Fibroblast of the aortic adventitia (primary cell): Measurements from ENCODE around the gene PPP2R1A. TPM values are rescaled to one million over a fixed set of nuclear protein-coding genes. Genes with fewer than 3 reads are reported as not detected.
A peak's percentile ranks its signal among the peaks of the same experiment; 100 is the strongest.

Experiments used
- DNase-seq: peaks from one replicate; pipeline ENCODE4 v3.0.0-alpha.2; 2010; ENCODE audit warnings: low read depth
- H3K4me3 ChIP-seq: 2 replicates; pipeline ENCODE4 v1.5.1; 2011; ENCODE audit warnings: low read depth, mild to moderate bottlenecking, control low read depth, low read length, moderate library complexity
- CTCF ChIP-seq: IDR thresholded peaks from 2 replicates; pipeline ENCODE4 v1.5.1; 2011; ENCODE audit warnings: mild to moderate bottlenecking, low read length, control low read depth, inconsistent platforms; ENCODE audit not compliant: insufficient read depth
- total RNA-seq: library from RNA; depleted of rRNA; stranded (reverse); fragments of >200 nt; gene quantifications from 2 replicates; pipeline ENCODE4 v1.2.3, GENCODE V29; 2012; ENCODE audit warnings: low replicate concordance

The PPP2R1A gene
- total RNA-seq, result 176 and 187 TPM in 2 replicates

- H3K4me3 ChIP-seq, result peak within 1 kb of the TSS; percentile 87
- TF ChIP-seq CTCF, result no peak
- DNase-seq, result peak; percentile 100
Observed at GRCh38 chr19:52189735-52190486, at the start of gene PPP2R1A. Gene PPP2R1A, plus strand, starts transcription at chr19:52190052. Its CDS starts 45 bp downstream, at chr19:52190097.

- H3K4me3 ChIP-seq, result no peak overlapping the region
- no peak for TF ChIP-seq CTCF
- DNase-seq, result no peak
Observed at GRCh38 chr19:52141203-52141602, 48.6 kb upstream of the PPP2R1A start.

- TF ChIP-seq CTCF, result no peak
- no peak overlapping the region for H3K4me3 ChIP-seq
- no peak for DNase-seq
Observed at GRCh38 chr19:52142001-52142595, 47.8 kb upstream of the PPP2R1A start.

- TF ChIP-seq CTCF, result no peak
- H3K4me3 ChIP-seq, result no peak overlapping the region
- no peak for DNase-seq
Observed at GRCh38 chr19:52148256-52148655, 41.6 kb upstream of the PPP2R1A start.

GRCh38 chr19:52155596-52156359 is 34.1 kb upstream of the PPP2R1A start:
- no peak overlapping the region for H3K4me3 ChIP-seq
- no peak for TF ChIP-seq CTCF
- no peak for DNase-seq

- peak overlapping the region; percentile 92 for H3K4me3 ChIP-seq
- TF ChIP-seq CTCF, result no peak
- no peak for DNase-seq
Observed at GRCh38 chr19:52170304-52170703, 19.5 kb upstream of the PPP2R1A start.
